WTC11 (cell line): Measurements from ENCODE around the gene CD200R1. TPM values are rescaled to one million over a fixed set of nuclear protein-coding genes. Genes with fewer than 3 reads are reported as not detected.

Experiments
- ATAC-seq: fragments of 200-7000 bp; cut with Tn5 transposase; 2 replicates; pipeline ENCODE4 v1.10.0; 2021; ENCODE audit warnings: mild to moderate bottlenecking, moderate library complexity
- CTCF ChIA-PET: fragments of 300-600 bp; sonication (Branson Sonifier 250); formaldehyde crosslinking; loops from one replicate; lab custom pipeline; 2021; ENCODE audit warnings: antibody characterized with exemption; lab: Charles Lee
- POLR2A ChIA-PET: fragments of 350-600 bp; sonication (Branson Sonifier 250); formaldehyde crosslinking; loops from one replicate; lab custom pipeline; 2021; ENCODE audit warnings: antibody characterized with exemption; lab: Charles Lee
- DNase-seq: peaks from one replicate; pipeline ENCODE4 v3.0.0; 2021; ENCODE audit warnings: low spot score
- H3K27ac Mint-ChIP-seq: 2 replicates; pipeline ENCODE4 v1.8.0; 2021; ENCODE audit warnings: mixed read lengths
- H3K27me3 Mint-ChIP-seq: 2 replicates; pipeline ENCODE4 v1.8.0; 2021; ENCODE audit warnings: low read depth, mild to moderate bottlenecking, moderate library complexity, mixed read lengths
- H3K36me3 Mint-ChIP-seq: 2 replicates; pipeline ENCODE4 v1.8.0; 2021; ENCODE audit warnings: mixed read lengths
- H3K4me1 Mint-ChIP-seq: 2 replicates; pipeline ENCODE4 v1.8.0; 2022; ENCODE audit warnings: mixed read lengths
- H3K4me3 Mint-ChIP-seq: 2 replicates; pipeline ENCODE4 v1.8.0; 2021; ENCODE audit warnings: mild to moderate bottlenecking, moderate library complexity, mixed read lengths
- H3K9me3 Mint-ChIP-seq: 2 replicates; pipeline ENCODE4 v1.8.0; 2021; ENCODE audit warnings: mixed read lengths
- ATF6 ChIP-seq: sonication (generic); formaldehyde crosslinking; IDR thresholded peaks from 2 replicates; pipeline ENCODE4 v1.8.1; 2023; ENCODE audit warnings: mild to moderate bottlenecking, missing genetic modification reagents
- CREM ChIP-seq: sonication (generic); formaldehyde crosslinking; IDR thresholded peaks from 2 replicates; pipeline ENCODE4 v1.8.1; 2022; ENCODE audit warnings: mild to moderate bottlenecking, missing genetic modification reagents, moderate library complexity
- E2F1 ChIP-seq: sonication (generic); formaldehyde crosslinking; IDR thresholded peaks from 2 replicates; pipeline ENCODE4 v1.8.0; 2022; ENCODE audit warnings: mild to moderate bottlenecking, missing genetic modification reagents
- MLX ChIP-seq: sonication (generic); formaldehyde crosslinking; IDR thresholded peaks from 2 replicates; pipeline ENCODE4 v1.8.1; 2023; ENCODE audit warnings: mild to moderate bottlenecking, missing genetic modification reagents, moderate library complexity
- MYBL2 ChIP-seq: sonication (generic); formaldehyde crosslinking; IDR thresholded peaks from 2 replicates; pipeline ENCODE4 v1.8.1; 2023; ENCODE audit warnings: mild to moderate bottlenecking, moderate library complexity, missing genetic modification reagents
- NFATC4 ChIP-seq: fragments of 250-450 bp; sonication (Bioruptor Pico); IDR thresholded peaks from 2 replicates; pipeline ENCODE4 v1.9.0; 2021; ENCODE audit warnings: mild to moderate bottlenecking
- NR3C1 ChIP-seq: sonication (generic); formaldehyde crosslinking; conservative IDR thresholded peaks from 2 replicates; pipeline ENCODE4 v1.8.1; 2023; ENCODE audit warnings: low read depth, mild to moderate bottlenecking, missing genetic modification reagents
- SMAD4 ChIP-seq: sonication (generic); formaldehyde crosslinking; IDR thresholded peaks from 2 replicates; pipeline ENCODE4 v1.8.0; 2022; ENCODE audit warnings: mild to moderate bottlenecking, missing genetic modification reagents
- STAT6 ChIP-seq: sonication (generic); formaldehyde crosslinking; conservative IDR thresholded peaks from 2 replicates; pipeline ENCODE4 v1.8.1; 2023; ENCODE audit warnings: mild to moderate bottlenecking, low read depth, missing genetic modification reagents, moderate library complexity
- TEAD1 ChIP-seq: sonication (generic); formaldehyde crosslinking; IDR thresholded peaks from 2 replicates; pipeline ENCODE4 v1.8.0; 2022; ENCODE audit warnings: mild to moderate bottlenecking, missing genetic modification reagents
- TEAD4 ChIP-seq: sonication (generic); formaldehyde crosslinking; IDR thresholded peaks from 2 replicates; pipeline ENCODE4 v1.8.0; 2022; ENCODE audit warnings: mild to moderate bottlenecking, missing genetic modification reagents
- TP53 ChIP-seq: sonication (generic); formaldehyde crosslinking; IDR thresholded peaks from 2 replicates; pipeline ENCODE4 v1.8.1; 2023; ENCODE audit warnings: mild to moderate bottlenecking, missing genetic modification reagents
- ZNF416 ChIP-seq: fragments of 250-450 bp; sonication (Bioruptor Pico); IDR thresholded peaks from 2 replicates; pipeline ENCODE4 v1.9.0; 2021; ENCODE audit warnings: mild to moderate bottlenecking, inconsistent platforms
- total RNA-seq: library from RNA; stranded (reverse); gene quantifications from 3 replicates; pipeline ENCODE4 v1.2.3, GENCODE V29; 2021
- TF ChIP-seq, protein P1 (sequence below): sonication (generic); formaldehyde crosslinking; IDR thresholded peaks from 2 replicates; pipeline ENCODE4 v1.8.0; 2022; ENCODE audit warnings: mild to moderate bottlenecking, missing genetic modification reagents
- TF ChIP-seq, protein P2 (sequence below): fragments of 250-450 bp; sonication (Bioruptor Pico); conservative IDR thresholded peaks from 2 replicates; pipeline ENCODE4 v1.9.0; 2021; ENCODE audit warnings: mild to moderate bottlenecking

CD200R1 gene
- total RNA-seq, 1 experiment from 2014 or later = not detected

- ChIA-PET CTCF (no interaction called here), POLR2A (no interaction called here)
- Mint-ChIP-seq H3K4me1 (no peaks in the 10 kb centered on the region), H3K27ac (no peak overlapping the region), H3K4me3 (no peak overlapping the region), H3K9me3 (no peaks in the 10 kb centered on the region), H3K36me3 (no peaks in the 10 kb centered on the region), H3K27me3 (no peaks in the 10 kb centered on the region)
- no peak for TF ChIP-seq ATF6 (CRISPR knock-in tag)
- TF ChIP-seq, protein P1, sequence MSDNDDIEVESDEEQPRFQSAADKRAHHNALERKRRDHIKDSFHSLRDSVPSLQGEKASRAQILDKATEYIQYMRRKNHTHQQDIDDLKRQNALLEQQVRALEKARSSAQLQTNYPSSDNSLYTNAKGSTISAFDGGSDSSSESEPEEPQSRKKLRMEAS = no peak
- no peak for TF ChIP-seq TEAD1 (CRISPR knock-in tag)
- TF ChIP-seq, protein P2, sequence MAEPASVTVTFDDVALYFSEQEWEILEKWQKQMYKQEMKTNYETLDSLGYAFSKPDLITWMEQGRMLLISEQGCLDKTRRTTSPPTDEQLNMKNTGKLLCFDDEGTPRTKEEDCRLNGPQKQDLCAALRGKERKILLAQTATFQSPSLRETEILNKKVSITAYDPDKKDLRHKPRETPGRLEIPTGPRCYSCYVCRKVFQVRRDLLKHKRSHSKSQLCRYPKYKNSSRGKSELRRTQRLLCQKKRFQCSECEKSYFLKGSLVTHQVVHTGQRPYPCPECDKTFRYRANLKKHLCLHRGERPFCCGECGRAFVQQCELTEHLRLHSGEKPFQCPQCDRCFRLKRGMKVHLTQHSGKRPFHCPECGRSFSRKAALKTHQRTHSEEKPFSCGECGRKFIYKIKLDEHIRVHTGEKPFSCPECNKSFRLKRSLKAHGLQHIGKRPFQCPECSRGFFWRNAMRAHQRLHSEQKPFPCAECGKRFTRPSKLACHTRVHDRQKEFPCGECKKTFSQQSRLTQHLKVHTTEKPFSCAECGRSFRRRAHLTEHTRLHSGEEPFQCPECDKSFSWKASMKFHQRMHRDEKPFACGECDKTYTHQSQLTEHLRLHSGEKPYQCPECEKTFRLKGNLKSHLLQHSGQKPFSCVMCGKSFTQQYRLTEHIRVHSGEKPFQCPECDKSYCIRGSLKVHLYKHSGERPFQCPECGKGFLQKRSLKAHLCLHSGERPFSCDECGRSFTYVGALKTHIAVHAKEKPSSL (CRISPR knock-in tag) = no peak
- no peak for TF ChIP-seq ZNF416 (CRISPR knock-in tag)
- no peak for TF ChIP-seq MLX (CRISPR knock-in tag)
- TF ChIP-seq TEAD4 = no peak
- no peak for TF ChIP-seq NFATC4
- no peak for TF ChIP-seq CREM (CRISPR knock-in tag)
- ATAC-seq (no peak), DNase-seq (no peak)
These were observed 1.4 kb downstream of the CD200R1 start for GRCh38 chr3:112973325-112974177.

GRCh38 chr3:112972158-112972557, 2.7 kb downstream of the CD200R1 start:
- DNase-seq (no peak), ATAC-seq (no peak)
- TF ChIP-seq MYBL2 (CRISPR knock-in tag) (no peak), SMAD4 (CRISPR knock-in tag) (no peak), TEAD4 (no peak), NR3C1 (CRISPR knock-in tag) (no peak)
- no peak overlapping the region for H3K27ac Mint-ChIP-seq
- H3K27me3 Mint-ChIP-seq = no peaks in the 10 kb centered on the region
- no peaks in the 10 kb centered on the region for H3K4me1 Mint-ChIP-seq
- POLR2A ChIA-PET = no interaction called here
- CTCF ChIA-PET = interaction anchor here (1.1 to 1.2 kb wide), 2 partner anchors 238 to 329 kb away, joined by 3 to 7 read pairs; no protein-coding TSS in a partner anchor
- no peaks in the 10 kb centered on the region for H3K36me3 Mint-ChIP-seq
- H3K9me3 Mint-ChIP-seq = no peaks in the 10 kb centered on the region
- H3K4me3 Mint-ChIP-seq = no peak overlapping the region

DNA sequence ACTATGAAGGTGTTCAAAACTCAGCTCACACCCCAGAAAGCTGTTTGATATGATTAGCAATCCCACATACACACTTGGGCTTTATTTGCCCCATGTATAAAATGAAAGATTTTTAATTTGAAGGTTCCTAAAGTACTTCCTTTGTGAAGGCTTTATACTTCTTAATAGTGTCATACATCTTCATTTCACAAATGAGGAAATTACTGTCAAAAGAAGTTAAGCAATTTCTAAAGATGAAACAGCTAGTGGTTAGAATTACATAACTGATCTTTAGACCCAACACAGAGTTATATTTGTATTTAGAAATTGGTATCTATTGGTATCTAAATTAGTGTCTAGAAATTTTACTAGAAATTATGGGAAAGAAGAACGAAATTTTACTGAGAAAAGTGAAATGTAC, 7.1 kb downstream of the CD200R1 start:
- Mint-ChIP-seq H3K27ac (no peak overlapping the region), H3K4me1 (no peaks in the 10 kb centered on the region), H3K27me3 (peaks cover 5% of the 10 kb centered on the region; the same call in 1 of the 2 replicates), H3K36me3 (peaks cover 23% of the 10 kb centered on the region), H3K9me3 (peaks cover 25% of the 10 kb centered on the region), H3K4me3 (no peak overlapping the region)
- POLR2A ChIA-PET = no interaction called here
- CTCF ChIA-PET = no interaction called here
- DNase-seq (no peak), ATAC-seq (no peak)
- no peak for TF ChIP-seq E2F1 (CRISPR knock-in tag)
- no peak for TF ChIP-seq TP53
- no peak for TF ChIP-seq STAT6
- TF ChIP-seq, protein P1 = no peak
